ENCODE measurements around the gene WDR77. TPM values are rescaled to one million over a fixed set of nuclear protein-coding genes. Genes with fewer than 3 reads are reported as not detected.

WDR77 gene
- total RNA-seq, 1 donor from 2014 or later = 22.7 TPM

DNA sequence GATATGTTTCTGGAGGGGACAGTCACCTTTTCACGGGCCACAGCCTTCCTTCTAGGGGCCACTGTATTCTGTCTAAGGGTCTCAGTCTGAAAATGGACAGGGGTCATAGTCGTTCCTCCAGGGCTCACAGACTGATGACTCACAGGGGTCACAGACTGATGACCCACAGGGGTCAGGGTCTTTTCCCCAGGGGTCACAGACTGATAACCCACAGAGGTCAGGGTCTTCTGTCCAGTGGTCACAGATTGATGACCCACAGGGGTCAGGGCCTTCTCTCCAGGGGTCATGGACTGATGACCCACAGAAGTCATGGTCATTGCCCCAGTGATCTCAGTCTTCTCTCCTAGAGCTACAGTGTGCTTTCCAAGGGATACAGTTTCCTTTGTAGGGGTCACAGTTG, 34.3 kb downstream of the WDR77 start:
- Mint-ChIP-seq H3K4me1 (ENCODE audit: unreplicated experiment) (no peaks in the 10 kb centered on the region), H3K9me3 (ENCODE audit: unreplicated experiment) (no peaks in the 10 kb centered on the region), H3K36me3 (ENCODE audit: unreplicated experiment) (peaks cover 1% of the 10 kb centered on the region), H3K27ac (ENCODE audit: unreplicated experiment) (no peak overlapping the region), H3K4me3 (ENCODE audit: unreplicated experiment) (no peak overlapping the region), H3K27me3 (ENCODE audit: unreplicated experiment) (peaks cover 12% of the 10 kb centered on the region)
- no peak for DNase-seq (ENCODE audit: extremely low spot score, unreplicated experiment)
- TF ChIP-seq, protein P1, sequence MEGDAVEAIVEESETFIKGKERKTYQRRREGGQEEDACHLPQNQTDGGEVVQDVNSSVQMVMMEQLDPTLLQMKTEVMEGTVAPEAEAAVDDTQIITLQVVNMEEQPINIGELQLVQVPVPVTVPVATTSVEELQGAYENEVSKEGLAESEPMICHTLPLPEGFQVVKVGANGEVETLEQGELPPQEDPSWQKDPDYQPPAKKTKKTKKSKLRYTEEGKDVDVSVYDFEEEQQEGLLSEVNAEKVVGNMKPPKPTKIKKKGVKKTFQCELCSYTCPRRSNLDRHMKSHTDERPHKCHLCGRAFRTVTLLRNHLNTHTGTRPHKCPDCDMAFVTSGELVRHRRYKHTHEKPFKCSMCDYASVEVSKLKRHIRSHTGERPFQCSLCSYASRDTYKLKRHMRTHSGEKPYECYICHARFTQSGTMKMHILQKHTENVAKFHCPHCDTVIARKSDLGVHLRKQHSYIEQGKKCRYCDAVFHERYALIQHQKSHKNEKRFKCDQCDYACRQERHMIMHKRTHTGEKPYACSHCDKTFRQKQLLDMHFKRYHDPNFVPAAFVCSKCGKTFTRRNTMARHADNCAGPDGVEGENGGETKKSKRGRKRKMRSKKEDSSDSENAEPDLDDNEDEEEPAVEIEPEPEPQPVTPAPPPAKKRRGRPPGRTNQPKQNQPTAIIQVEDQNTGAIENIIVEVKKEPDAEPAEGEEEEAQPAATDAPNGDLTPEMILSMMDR (IDR thresholded peaks at IDR 0.05) = no peak

DNA sequence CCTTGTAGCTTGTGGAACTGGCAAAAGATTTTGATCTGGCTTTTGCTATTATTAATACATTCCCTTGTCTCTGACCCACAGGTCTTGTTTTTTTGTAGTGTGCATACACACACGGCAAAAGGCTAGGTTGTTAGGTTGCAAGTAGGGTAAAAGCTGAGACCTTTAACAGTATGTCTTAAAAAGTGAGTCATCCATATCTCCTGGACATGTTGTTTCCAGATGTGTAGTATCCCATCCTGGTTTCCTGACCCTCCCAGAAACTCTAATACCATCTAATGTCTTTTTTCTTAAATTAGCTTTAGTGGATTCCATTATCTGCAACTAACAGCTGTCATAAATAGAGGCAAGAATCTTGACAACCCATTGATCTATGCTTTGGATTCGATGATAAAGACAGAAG, 36.2 kb downstream of the WDR77 start:
- H3K36me3 Mint-ChIP-seq (ENCODE audit: unreplicated experiment) = peaks cover 1% of the 10 kb centered on the region
- H3K9me3 Mint-ChIP-seq (ENCODE audit: unreplicated experiment) = no peaks in the 10 kb centered on the region
- DNase-seq (ENCODE audit: extremely low spot score, unreplicated experiment) = no peak
- no peaks in the 10 kb centered on the region for H3K4me1 Mint-ChIP-seq (ENCODE audit: unreplicated experiment)
- H3K4me3 Mint-ChIP-seq (ENCODE audit: unreplicated experiment) = no peak overlapping the region
- TF ChIP-seq, protein P1 (IDR thresholded peaks at IDR 0.05) = no peak
- peaks cover 10% of the 10 kb centered on the region for H3K27me3 Mint-ChIP-seq (ENCODE audit: unreplicated experiment)
- no peak overlapping the region for H3K27ac Mint-ChIP-seq (ENCODE audit: unreplicated experiment)

DNA sequence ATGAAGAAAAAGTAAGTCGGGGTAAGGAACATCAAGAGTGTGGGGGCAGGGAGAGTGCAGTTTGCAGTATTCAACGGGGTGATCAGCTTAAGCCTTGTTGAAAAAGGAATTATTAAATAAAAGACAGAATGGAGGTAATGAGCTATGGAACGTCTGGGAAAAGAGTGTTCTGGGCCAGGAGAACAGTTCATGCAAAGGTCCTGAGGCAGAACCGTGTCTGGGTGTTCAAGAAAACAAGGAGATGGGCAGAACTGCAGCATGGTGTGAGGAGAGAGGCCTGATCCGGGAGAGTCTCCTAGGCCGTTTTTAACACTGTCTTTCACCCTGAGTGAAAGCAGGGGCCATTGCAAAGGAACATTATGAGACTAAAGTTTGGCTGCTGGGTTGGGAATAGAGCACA, 41.8 kb downstream of the WDR77 start:
- Mint-ChIP-seq H3K27ac (ENCODE audit: unreplicated experiment) (no peak overlapping the region), H3K27me3 (ENCODE audit: unreplicated experiment) (peaks cover 34% of the 10 kb centered on the region), H3K4me3 (ENCODE audit: unreplicated experiment) (no peak overlapping the region), H3K36me3 (ENCODE audit: unreplicated experiment) (no peaks in the 10 kb centered on the region), H3K4me1 (ENCODE audit: unreplicated experiment) (no peaks in the 10 kb centered on the region), H3K9me3 (ENCODE audit: unreplicated experiment) (no peaks in the 10 kb centered on the region)
- TF ChIP-seq, protein P1 (IDR thresholded peaks at IDR 0.05) = no peak
- DNase-seq (ENCODE audit: extremely low spot score, unreplicated experiment) = no peak

DNA sequence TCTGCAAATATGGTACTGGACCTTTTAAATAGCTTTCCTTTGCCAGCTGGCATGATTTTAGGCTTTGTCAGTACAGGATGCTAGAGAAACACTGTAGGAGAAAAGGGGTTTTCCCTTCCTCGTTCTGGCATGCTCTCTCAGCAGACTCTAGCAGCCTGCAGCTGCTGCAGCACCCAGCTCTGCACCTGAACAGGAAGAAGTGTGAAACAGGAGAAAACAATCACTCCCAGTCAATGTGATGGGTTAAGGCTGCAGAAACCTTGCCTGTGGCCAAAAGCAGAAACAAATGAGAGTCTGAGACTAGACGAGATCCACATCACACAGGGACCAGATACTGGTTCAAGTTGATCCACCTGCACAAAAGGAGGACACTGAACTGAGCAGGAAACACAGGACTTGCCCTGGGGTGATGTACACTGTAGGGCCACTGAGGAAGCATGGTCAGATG, 42.7 kb downstream of the WDR77 start:
- no peaks in the 10 kb centered on the region for H3K4me1 Mint-ChIP-seq (ENCODE audit: unreplicated experiment)
- H3K36me3 Mint-ChIP-seq (ENCODE audit: unreplicated experiment) = no peaks in the 10 kb centered on the region
- no peak overlapping the region for H3K4me3 Mint-ChIP-seq (ENCODE audit: unreplicated experiment)
- DNase-seq (ENCODE audit: extremely low spot score, unreplicated experiment) = no peak
- no peaks in the 10 kb centered on the region for H3K9me3 Mint-ChIP-seq (ENCODE audit: unreplicated experiment)
- peaks cover 36% of the 10 kb centered on the region for H3K27me3 Mint-ChIP-seq (ENCODE audit: unreplicated experiment)
- H3K27ac Mint-ChIP-seq (ENCODE audit: unreplicated experiment) = no peak overlapping the region
- TF ChIP-seq, protein P1 (IDR thresholded peaks at IDR 0.05) = no peak

DNA sequence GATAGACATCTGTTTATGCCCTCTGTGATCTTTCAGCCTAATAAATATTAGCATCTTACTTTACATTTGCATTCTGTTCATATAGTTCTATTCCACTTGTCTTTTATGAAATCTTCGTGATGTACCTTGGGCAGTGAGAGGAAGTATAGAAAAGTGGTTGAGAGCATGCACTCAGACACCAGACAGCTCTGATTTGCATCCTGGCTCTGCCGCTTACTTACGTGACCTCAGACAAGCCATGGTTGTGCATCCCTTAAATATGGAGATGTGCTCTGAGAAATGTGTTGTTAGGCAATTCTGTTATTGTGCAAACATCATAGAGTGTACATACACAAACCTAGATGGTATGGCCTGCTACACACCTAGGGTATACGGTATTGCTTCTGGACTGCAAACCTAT, 44.5 kb downstream of the WDR77 start:
- H3K9me3 Mint-ChIP-seq (ENCODE audit: unreplicated experiment) = no peaks in the 10 kb centered on the region
- H3K4me1 Mint-ChIP-seq (ENCODE audit: unreplicated experiment) = no peaks in the 10 kb centered on the region
- peaks cover 43% of the 10 kb centered on the region for H3K27me3 Mint-ChIP-seq (ENCODE audit: unreplicated experiment)
- DNase-seq (ENCODE audit: extremely low spot score, unreplicated experiment) = no peak
- no peak overlapping the region for H3K27ac Mint-ChIP-seq (ENCODE audit: unreplicated experiment)
- H3K36me3 Mint-ChIP-seq (ENCODE audit: unreplicated experiment) = no peaks in the 10 kb centered on the region
- no peak overlapping the region for H3K4me3 Mint-ChIP-seq (ENCODE audit: unreplicated experiment)
- TF ChIP-seq, protein P1 (IDR thresholded peaks at IDR 0.05) = no peak

Measured in osteocyte (in vitro differentiated cells).